HG02981 (cell line): ENCODE measurements around the gene SERTAD2.

Experiments used
- ATAC-seq: cut with Tn5 transposase; IDR thresholded peaks from one replicate; pipeline ENCODE4 v1.9.1; 2021; ENCODE audit warnings: mild to moderate bottlenecking, moderate library complexity; ENCODE audit not compliant: unreplicated experiment

SERTAD2 gene

GRCh38 chr2:64609942-64610281, 43.8 kb downstream of the SERTAD2 start:
- no peak for ATAC-seq

- peak; percentile 31 for ATAC-seq
These were observed 44.3 kb downstream of the SERTAD2 start for GRCh38 chr2:64609227-64609941.

- ATAC-seq = no peak
These were observed 44.9 kb downstream of the SERTAD2 start for GRCh38 chr2:64608867-64609226.

GRCh38 chr2:64607381-64608304, 46.1 kb downstream of the SERTAD2 start:
- no peak for ATAC-seq

DNA sequence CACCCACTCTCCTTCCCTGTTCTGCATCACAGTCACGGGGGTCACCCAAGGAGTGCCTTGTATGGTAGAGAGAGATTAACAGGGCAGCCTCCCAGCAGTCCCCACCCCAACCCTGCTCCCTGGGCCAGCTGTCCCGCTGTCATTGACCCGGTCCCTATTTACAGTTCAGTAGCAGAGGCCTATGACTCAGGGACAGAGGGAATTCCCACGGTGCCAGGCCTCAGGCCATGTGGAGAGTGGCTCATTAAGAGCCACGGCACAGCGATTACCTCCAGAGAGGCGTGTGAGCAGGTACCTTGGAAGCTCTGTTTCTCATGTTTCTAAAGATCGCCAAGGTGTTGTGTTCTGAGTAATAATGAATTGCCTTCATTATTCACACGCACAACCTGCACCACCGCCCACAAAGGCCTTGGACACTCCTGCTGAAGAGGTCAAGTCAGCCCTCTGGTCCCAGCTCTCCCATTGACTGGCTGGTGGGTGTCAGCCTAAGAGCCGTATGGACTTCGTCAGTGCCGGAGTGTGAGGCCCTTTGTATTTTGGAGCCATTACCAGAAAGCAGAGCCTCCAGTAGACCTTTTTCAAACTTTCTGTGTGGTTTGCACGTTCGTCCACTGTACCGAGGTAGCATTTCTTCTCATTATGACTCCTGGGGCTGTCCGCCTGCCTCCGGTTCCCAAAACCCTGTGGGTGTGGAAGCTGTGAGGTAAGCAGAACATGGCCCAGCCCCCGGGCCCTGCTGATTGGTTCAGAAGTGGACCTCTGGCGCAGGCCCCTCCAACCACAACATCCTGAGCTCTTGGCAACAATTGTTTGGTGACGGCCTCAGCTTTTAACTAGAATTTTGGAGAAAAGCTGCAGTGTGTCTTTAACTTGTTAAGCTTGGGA, 47.0 kb downstream of the SERTAD2 start:
- peak; percentile 85 for ATAC-seq

GRCh38 chr2:64605991-64606478, 47.7 kb downstream of the SERTAD2 start:
- ATAC-seq = no peak

GRCh38 chr2:64605026-64605471, 48.7 kb downstream of the SERTAD2 start:
- ATAC-seq = no peak

DNA sequence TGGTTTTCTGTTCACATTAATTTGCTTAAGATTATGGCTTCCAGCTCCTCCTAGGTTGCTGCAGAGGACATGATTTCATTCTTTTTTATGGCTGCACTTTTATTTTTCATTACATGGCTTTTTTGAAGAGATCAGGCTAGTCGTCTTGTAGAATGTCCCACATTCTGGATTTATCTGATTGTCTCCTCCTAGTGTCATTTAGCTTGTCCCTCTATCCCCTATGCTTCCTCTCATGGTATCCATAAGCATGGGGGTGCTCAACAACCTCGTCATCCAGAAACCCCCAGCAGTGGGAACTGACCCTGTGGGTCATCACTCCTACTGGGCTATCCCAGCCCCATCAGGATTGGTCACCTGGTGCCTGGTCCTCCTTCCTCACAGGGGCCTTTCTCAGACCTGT, 49.6 kb downstream of the SERTAD2 start:
- no peak for ATAC-seq

GRCh38 chr2:64602436-64602835, 51.3 kb downstream of the SERTAD2 start:
- no peak for ATAC-seq

GRCh38 chr2:64601785-64602391, 51.8 kb downstream of the SERTAD2 start:
- no peak for ATAC-seq

DNA sequence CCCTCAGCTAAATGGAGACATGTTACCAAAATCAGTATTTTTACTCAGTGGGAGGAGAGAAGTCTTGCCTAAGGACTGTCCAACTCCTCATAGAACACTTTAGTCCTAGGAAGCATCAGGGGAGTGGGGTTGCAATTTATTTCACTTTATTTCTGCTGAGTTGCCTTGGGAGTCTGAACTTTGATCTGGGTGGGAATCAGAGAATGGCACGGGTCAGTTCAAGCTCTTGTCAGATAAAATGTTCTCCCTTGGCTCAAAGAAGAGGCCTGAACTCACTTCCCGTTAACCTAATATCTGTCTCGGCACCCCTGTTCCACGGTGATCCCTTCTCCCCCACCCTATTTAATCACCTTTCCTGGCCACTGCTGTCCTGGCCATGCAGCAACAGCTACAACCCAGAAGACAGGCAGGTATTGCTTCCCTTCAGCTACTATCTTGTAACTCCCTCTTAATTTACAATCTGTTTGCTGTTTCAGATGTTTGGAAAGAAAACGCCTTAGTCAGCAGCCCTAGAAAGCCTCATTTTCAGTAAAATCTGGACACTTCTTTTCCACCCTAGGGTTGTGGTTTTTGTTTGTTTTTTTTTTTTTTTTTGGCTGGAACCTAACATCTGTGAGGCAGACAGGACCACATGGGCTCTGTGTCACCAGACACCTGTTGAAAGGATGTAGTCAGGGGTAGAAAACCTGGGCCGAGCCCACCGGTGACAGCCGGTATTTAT, 52.5 kb downstream of the SERTAD2 start:
- no peak for ATAC-seq

DNA sequence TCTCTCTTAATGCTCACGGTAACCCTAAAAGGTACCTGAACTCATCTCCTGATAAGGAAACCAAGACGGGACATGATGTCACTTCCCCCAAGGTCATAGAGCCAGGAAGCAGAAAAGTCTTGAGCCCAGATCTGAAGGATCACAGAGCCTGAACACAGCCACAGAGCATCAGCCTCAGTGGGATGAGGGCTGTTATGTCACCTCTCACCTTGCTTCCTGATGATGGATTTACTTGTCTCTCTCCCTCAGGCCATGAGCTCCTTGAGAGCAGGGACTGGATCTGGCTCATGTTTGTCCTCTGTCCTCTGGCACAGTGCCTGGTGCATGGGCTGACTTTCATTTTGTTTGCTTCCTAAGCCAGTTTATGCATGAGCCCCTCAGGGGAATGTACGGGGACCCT, 54.2 kb downstream of the SERTAD2 start:
- no peak for ATAC-seq

- no peak for ATAC-seq
These were observed 55.5 kb downstream of the SERTAD2 start for GRCh38 chr2:64598226-64598625.

DNA sequence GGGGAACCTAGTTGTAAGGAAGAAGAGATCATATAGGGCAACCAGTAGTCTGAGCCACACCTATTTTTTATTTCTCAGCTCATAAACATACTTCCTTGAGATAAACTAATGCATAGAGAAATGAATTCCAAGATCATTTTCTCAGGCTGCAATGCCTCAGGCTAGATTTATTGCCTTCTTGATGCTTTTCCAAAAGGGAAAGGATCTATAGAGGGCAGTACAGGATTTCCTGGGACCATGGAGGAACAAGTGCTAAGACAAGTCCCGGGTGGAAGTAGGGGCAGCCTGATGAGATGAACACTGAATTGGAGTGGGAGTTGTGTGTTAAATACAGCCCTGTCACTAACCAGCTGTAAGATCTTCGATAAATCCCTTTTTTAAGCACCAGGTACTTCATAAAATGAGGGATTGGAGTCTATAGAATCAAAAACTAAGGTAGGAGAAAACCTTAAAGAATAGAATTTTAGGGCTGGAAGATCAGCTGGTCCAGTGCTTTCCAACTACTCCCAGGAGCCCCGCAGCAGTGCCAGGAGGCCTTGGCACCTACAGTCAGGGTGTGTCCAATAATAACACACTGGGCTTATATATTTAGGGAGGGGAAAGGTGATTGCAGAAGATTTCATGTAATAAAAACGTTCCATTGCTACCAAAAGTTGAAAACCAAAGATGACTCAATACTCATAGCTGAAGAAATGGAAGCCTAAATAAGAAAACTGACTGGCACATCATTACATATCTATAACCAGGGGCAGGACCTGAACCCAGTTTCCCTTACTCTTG, 58.1 kb downstream of the SERTAD2 start:
- ATAC-seq = no peak

- ATAC-seq = no peak
These were observed 59.3 kb downstream of the SERTAD2 start for GRCh38 chr2:64594226-64594989.

DNA sequence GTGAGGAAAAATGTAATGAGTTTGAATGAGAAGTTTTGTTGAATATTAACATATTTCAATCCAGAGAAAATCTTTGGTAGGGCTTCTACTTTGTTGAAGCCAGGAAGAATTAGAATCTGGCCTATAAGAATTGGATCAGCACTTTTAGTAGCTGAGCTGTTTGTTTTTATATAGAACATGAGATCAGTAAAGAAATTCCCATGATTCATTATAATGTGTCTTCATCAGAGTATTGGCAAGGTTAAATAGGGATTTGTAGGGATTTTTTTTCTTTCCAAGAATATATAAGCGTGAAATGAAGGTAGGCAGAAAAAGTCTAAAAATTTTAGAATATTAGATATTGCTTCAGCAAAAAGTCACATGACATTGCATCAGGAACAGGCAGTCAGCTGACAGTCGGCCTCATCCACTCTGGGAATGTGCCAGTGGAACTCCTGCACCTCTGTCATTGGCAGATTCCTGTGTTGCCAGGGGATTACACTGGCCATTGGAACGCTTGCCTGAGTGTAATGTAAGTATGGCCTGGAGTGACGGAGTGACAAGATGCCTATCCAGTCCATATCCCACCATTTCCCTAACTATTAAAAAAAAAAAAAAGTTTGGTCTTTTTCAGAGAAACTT, 60.6 kb downstream of the SERTAD2 start:
- no peak for ATAC-seq

DNA sequence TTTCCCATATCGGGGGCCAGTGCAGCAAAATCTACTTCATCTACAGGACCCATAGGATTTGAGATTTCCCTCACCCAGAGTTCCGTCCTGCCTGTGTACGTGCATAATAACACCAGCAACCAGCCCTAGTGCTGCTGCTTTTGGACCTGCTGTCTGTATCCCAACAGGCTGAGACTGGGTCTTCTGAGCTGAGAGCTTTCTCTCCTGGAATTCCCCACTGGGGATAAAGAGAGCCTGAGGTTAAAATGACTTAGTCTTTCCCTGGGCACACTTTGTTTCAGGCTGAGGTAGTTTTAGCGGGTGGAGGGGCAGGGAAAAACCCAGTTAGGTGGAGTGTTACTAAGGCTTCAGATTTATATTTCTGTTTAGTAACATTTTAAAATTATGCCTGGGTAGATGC, 62.5 kb downstream of the SERTAD2 start:
- ATAC-seq = no peak

DNA sequence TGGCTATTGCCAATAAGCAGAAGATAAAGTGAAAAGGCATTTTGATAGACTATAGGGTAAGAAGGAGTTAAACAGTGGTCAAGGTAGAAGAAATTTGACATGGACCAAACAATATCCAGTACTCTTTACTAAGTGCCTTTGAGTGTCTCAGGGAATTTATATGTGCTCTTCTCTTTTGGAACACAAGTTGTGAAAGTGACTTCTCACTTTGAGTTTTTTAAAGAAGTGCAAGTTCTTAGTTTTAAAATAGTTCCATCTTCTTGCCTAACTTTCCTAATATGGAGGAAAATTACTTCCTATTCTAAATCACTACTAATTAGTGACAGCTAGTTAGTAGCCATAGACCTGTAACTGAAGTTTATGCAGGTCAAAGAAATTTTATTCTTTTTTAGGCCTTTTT, 66.2 kb downstream of the SERTAD2 start:
- ATAC-seq = no peak
